ENCODE data around the gene SMARCD2.

DNA sequence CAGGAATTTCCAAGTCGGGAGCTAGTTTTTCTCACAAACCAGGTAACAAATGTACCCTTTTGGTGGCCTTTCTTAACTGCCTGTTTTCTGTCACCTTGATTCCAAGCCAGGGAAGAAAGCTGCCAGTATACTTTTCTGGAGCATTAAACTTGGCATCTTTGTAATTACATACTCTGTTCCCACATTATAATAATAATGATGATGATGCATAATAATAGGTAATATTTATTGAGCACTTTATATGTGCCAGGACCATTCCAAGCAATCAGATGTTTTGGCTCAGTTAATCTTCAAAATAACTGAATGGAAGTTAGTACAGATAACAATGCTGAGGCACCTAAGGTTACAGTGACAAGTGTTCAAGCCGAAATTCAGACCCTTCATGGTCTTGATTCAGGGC is 26.4 kb downstream of the SMARCD2 start:
- TF ChIP-seq TEAD4 (IDR thresholded peaks at IDR 0.05), result no peak
- no peak for TF ChIP-seq TAF1 (IDR thresholded peaks at IDR 0.05; ENCODE audit: low read depth)
- TF ChIP-seq YY1 (IDR thresholded peaks at IDR 0.05; ENCODE audit: low read depth), result no peak
- no peak for TF ChIP-seq EP300 (IDR thresholded peaks at IDR 0.05; ENCODE audit: borderline replicate concordance)
- TF ChIP-seq CEBPB (IDR thresholded peaks at IDR 0.05), result no peak

Measured in Ishikawa (cell line).